NCI-H1694 treated with DMSO at 0.1 percent for 48 hours (cell line): ENCODE results near the gene TPCN1.

ENCODE experiments used
- DNase-seq: peaks from one replicate; lab custom pipeline; 2025; lab: John Stamatoyannopoulos, UW

TPCN1 gene

DNA sequence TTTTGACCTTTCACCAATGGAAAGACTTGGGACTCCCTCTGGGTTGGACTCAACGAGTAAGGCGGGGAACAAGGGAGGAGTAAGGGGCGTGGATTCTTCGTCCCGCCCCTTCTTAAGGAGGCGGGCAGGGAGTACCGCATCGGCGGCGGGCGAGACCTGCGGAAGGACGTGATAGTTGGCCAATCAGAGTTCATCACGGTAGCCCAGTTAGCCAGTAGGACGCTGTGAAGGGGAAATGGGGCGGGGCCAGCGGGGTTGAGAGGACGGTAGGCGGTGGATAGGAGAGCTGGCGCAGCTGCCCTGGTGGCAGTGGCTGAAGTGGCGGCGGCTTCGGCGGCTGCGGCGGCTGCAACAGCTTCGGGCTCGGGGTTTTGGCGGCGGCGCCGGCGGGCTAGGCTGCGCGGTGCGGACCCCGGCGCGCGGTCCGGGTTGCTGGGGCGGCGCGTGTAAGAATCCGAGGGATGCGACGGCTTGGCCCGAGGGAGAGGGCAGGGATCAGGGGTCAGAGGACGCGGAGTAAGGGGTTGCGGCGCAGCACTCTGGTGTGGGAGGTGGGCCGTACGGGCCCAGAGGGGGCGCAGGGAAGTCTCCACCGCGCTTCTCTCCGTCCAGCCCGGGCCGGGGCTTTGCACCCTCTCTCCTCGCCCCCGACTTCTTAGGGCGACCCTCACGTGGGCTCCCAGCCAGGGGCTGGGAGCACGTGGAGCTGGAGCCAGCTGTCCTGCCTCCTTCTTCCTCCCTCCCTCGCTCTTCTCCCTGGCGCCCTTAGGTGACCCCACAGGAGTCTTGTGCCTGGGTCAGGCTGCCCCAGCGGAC lies at the start of gene TPCN1:
Gene TPCN1, plus strand, starts transcription at position 284 of the 816 bp plus-strand sequence. CDS start 5,389 bp downstream, outside the sequence.
- DNase-seq: peak; percentile 98

DNA sequence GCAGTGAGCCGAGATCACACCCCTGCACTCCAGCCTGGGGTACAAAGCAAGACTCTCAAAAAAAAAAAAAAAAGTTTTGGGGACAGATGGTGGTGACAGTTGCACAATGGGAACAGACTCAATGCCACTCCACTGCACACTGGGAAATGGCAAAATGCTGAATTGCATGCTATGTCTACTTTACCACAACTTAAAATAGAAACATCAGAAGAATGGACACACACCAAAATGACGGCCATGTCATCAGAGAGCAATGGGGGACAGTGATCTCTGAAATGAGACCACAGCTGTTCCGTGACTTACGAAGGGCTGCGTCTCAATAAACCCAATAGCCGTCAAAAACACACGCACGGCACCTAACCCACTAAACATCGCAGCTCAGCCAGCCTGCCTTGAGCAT lies 49.7 kb upstream of the TPCN1 start:
- DNase-seq: no peak

DNA sequence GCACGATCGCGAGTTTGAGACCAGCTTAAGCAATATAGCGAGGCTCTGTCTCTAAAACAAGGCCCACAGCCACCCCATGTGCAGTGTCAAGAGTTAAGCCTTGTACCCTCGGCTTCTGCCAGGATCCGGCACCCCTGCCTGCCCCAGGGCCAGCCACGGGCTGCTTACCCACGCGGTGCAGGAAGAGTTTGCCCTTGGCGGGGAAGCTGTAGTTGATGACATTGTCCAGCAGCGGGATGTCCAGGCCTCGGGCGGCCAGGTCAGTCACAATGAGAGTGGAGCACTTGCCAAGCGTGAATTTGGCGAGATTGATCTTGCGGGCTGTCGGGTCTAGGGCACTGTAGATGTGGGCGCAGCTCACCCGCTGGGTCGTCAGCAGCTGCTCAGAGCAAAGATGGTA lies 49.1 kb upstream of the TPCN1 start:
- DNase-seq: no peak

DNA sequence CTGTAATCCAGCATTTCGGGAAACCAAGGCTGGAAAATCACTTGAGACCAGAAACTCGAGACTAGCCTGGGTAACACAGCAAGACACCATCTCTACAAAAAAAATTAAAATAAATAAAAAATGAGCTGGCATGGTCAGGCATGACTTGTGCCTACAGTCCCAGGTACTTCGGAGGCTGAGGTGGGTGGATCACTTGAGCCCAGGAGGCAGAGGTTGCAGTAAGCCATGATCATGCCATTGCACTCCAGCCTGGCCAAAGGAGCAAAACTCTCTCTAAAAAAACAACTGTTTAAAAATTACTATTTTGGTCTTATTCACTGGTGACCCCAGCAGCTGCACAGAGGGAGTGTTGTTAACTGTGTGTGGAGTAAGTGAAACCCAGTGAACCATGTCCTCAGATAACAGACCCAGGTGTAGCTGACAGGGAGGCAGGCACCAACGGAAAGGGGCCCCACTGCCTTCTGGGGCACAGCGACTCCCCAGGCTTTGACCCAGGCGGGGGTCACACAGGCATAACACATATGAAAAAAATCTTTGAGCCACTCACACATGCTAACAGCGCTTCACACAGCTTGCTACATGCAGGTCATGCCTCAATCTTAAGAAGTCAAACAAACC lies 48.1 kb upstream of the TPCN1 start:
- DNase-seq: no peak

DNA sequence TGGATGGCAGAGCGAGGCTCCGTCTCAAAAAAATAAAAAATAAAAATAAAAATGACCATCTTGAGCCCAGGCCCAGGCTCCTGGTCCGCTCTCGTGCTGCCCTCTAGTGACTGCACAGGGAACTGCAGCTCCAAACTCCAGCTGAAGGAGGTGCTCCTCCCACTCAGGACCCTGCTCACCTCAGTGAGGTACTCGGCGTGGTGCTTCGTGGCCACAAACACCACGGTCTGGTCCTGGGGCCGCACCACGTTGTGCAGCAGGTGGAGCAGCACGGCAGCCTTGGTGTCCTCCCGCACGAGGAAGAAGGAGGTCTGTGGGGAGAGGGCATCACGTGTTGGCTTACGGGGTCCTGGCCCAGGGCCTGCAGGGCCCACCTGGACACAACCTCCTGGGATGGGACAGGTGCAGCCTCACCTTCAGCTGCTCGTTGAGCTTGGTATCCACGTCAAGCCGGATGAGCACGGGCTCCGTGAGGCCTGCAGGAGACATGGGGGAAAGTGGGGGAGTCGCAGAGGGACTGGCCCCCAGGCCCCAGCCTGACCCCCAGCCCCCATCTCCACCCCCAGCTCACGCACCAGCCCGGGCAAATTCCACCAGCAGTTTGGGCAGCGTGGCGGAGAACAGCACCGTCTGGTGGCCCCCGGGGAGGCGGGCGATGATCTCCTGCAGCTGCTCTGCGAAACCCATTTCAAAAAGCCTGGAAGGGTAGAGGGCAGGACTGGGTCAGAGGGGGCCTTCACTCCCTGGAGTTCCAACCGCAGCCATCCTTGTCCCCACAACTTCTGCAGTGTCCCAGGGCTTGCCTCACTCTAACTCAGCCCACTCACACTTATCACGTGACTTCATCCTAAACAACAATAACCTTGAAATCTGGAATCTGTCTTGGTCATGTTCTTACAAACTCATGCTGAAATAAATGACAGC lies 46.5 kb upstream of the TPCN1 start:
- no peak for DNase-seq

DNA sequence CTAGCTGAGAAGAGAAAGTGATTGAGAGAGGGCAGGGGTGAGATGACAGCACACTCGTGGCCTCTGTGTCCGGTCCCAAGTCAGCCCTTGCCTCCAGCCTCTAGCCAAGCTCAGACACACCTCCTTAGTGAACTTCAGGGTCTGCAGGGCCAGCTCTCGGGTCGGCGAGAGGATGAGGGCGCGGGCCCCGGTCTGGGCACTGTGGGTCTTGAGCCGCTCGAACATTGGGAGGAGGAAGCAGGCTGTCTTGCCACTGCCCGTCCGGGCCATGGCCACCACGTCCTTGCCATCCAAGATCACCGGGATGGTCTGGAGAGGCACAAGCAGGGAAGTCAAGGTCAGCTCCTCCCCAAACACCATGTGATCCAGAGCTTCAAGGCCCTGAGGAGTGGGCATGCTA lies 42.2 kb upstream of the TPCN1 start:
- DNase-seq: no peak

DNA sequence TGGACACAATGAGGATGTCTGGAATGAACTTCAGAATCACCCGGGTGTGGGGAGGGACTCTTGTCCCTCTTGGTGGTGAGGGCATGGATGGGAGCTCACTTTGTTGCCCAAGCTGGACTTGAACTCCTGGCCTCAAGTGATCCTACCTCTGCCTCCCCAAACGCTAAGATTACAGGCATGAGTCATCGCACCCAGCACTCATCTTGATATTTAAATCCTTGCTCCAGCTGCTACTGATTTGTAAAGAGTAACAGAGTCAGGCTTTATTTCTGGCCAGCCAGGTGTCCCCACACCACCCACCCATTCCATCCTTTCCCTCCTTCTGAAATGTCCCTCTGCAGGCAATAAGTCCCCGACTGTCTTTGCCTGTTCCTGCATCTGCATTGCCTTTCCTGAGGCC lies 40.9 kb upstream of the TPCN1 start:
- no peak for DNase-seq

DNA sequence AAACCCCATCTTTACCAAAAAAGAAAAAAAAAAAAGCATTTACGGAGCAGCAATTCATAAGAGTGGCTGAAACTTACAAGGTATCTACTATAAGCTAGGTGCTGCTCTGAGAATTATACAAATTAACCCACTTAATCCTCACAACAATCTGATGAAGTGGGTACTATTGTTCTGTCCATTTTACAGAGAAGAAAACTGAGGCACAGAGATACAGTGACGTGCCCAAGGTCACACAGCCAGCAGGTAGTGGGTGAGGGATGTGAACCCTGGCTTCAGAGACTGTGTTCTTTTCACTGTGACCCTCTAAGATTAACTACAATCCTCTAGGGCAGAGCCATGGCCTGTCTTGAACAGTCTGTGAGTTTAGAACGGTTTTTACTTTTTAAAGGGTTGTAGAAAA lies 39.3 kb upstream of the TPCN1 start:
- DNase-seq: no peak

DNA sequence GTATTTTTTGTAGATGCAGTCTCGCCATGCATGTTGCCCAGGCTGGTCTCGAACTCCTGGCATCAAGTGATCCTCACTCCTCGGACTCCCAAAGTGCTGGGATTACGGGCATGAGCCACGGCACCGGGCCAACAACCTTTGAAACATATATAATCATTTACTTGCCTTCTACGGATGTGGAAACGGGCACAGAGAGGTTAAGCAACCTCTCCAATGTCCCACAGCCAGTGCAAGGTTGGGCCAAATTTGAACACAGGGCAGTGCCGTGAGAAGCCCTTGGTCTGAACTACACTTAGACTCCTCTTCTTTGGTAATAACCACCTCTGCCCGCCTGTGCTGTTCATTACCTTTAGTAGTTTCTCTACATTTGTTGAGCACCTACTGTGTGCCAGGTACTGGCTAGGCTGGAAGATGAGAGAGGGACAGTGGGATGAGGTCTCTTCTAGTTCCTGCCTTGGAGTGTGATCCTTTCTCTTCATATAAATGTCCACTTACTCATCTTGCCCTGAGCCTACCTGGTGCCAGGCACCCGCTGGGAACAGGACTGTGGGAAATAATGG lies 38.2 kb upstream of the TPCN1 start:
- no peak for DNase-seq

DNA sequence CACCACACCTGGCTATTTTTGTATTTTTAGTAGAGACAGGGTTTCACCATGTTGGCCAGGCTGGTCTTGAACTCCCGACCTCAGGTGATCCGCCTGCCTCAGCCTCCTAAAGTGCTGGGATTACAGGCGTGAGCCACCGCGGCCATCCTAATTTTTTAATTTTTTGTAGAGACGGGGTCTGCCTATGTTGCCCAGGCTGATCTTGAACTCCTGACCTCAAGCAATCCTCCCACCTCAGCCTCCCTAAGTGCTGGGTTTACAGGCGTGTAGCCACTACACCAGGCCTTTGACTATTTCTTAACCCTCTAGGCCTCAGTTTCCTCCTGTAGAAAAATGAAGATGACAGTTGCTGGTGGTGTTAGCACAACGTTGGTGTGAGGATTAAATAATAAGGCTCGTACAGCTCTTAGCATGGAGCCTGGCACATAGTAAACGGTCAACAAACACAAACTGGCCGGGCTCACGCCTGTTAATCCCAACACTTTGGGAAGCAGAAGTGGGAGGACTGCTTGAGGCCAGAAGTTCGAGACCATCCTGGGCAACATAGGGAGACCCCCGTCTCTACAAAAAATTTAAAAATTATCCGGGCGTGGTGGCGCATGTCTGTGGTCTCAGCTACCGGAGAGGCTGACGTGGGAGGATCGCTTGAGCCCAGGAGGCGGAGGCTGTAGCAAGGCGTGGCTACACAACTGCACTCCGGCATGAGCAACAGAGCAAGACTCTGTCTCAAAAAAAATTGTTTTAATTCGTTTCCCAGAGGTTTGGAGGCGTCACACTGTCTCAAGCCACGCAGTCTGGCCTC lies 37.0 kb upstream of the TPCN1 start:
- DNase-seq: no peak

DNA sequence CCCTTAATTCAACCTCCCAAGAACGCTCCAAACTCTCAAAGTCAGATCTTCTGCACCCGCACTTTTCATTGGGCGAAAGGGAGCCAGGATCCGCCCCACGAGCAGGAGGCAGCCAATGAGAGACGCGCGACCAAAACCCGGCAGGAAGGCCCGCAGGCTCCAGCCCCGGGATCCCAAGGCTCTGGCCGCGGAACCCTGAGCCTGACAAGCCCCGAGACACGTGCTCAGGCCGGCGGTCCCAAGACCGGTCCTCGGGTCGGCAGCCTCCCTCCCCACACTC lies 36.4 kb upstream of the TPCN1 start:
- peak; percentile 53 for DNase-seq

DNA sequence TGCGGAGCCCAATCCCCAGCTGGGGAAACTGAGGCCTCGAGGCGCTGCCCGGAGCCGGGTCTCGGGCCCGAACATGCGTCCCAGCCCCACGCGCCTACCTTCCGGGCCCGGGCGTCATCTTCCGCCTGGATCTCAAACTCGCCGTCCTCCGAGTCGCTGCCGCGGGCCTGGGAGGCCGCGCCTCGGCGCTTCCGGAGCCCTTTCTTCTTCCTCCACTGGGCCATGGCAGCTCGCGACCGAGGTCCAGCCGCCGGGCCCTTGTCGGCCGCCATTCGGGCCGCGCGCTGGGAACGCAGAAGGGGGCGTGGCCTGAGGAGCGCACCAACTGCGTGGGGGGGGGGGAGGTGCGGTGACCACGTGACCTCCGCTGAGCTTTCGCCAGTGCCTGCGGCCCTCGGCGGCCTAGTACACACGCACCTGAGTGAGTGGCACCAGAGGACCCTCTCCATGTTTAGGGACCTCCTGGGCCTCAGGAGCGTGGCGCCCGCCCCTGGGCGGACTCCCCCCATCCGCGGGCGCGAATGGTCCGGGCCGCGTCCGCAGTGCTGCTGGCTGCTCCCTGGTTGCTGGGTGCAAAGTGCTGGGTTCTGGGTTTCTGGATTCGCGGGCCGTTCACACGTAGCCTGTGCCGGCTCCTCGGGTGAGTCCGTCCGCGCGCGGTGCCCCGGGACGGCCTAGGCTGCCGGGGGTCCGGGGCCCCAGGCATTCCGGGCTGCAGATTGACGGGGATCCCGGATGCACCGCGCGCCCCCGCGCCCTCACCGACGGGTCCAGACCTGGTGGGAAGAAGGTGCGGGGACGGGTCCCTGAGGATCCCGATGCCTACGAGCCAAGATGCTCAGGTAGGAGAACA lies 35.9 kb upstream of the TPCN1 start, which contains the start of the genes DDX54 and RITA1:
Gene DDX54, minus strand, starts transcription at position 299 of the 853 bp plus-strand sequence. Its CDS starts 27 bp downstream, at position 272.
Gene RITA1, plus strand, starts transcription at position 542 of the 853 bp plus-strand sequence. CDS start 1,026 bp downstream, outside the sequence.
- peak; percentile 21 for DNase-seq

DNA sequence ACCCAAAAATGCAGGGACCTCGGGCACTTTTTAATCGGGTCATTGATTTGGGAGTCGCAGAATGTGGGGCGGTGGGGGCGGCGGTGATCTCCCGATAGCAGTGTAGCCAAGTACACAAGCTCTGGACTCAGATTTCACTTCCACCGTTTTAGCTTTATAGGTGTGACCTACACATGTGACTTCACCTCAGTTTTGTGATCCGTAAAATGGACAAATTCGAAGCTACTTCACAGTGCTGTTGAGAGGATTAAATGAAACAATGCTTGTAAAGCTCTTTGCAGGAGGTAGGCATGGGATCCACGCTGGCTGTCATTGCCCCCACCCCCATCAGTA lies 35.3 kb upstream of the TPCN1 start:
- DNase-seq: no peak

DNA sequence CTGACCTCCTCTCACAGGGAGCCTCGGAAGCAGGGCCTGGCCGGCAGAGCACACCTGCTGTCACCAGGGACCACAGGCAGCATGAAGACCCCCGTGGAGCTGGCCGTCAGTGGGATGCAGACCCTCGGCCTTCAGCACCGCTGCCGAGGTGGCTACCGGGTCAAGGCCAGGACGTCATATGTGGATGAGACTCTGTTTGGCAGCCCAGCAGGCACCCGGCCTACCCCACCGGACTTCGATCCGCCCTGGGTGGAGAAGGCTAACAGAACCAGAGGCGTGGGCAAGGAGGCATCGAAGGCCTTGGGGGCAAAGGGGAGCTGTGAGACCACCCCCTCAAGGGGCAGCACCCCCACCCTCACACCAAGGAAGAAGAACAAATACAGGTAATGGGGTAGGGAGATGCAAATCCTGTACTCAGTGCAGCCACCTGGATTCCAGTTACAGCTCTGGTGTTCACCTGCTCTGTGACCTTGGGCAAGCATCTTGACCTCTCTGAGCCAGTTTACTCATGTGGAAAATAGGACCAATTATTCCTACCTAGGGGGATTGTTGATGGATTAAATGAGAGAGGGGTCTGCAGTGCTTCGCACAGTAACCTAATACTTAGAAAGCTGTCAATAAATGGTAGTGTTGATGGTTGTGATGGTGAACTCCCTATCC lies 34.5 kb upstream of the TPCN1 start:
- DNase-seq: no peak

DNA sequence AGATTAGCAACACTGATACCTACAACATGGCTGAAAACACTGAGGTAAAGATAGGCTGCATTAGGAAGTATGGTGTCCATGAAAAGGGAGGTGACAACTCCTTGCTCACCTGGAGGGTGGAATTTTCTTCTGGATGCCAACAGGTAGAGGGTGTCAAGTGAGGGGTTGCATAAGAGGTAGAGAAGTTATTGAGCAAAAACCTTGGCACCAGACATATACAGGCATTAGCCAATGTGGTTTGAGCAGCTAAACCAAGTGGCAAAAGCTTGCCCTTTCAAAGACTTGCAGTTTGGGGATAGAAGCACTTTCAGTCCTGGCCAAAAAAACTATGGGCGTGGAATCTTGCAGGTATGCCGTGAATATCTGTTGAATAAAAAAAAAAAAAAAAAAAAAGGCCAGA lies 31.9 kb upstream of the TPCN1 start:
- DNase-seq: no peak

DNA sequence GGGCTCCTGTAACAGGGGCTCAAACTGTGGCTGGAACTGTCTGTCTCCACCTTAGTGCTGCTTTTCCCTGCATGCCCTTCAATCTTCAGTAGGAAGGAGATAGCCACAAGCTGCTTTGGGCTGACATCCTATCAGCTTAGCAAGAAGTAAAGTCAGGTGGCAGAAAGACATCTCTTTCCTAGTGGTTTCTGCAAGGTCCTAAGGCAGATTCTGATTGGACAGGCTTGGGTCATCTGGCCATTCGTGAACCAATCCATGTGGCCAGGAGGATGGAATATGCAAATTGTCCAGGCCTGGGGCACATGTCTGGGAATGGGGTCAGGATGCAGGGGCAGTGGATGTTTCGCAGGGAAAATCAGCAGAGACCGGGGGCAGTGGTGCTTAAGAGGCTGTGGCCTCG lies 30.5 kb upstream of the TPCN1 start:
- DNase-seq: no peak

DNA sequence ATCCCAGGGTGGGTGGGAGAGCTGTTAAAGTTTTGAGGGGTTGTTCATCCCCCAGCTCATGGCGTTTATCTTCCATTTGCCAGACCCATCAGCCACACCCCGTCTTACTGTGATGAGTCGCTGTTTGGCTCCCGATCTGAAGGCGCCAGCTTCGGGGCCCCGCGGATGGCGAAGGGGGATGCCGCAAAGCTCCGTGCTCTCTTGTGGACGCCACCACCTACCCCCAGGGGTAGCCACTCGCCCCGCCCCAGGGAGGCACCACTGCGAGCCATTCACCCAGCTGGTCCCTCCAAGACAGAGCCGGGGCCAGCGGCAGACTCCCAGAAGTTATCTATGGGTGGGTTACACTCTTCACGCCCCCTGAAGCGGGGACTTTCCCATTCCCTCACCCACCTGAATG lies 30.0 kb upstream of the TPCN1 start:
- no peak for DNase-seq

DNA sequence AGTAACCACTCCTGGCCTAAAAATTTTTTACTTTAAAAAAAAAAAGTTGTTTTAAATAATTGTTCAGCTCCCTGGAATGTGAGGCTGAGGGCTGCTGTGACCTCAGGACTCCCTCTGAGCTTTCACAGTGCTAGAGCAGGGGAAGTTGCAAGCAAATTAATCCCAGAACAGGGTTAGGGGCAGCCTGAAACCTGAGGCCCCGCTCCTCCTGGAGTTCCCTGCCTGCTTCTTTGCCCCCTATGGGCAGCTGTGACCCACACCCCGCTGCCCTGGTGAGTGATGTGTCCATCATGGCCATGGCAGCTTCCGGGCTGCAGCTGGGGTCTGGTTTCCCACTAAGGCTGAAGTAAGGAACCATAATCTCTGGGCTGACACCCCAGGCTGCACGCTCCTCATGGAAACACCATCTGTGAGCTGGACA lies 26.3 kb upstream of the TPCN1 start:
- no peak for DNase-seq

DNA sequence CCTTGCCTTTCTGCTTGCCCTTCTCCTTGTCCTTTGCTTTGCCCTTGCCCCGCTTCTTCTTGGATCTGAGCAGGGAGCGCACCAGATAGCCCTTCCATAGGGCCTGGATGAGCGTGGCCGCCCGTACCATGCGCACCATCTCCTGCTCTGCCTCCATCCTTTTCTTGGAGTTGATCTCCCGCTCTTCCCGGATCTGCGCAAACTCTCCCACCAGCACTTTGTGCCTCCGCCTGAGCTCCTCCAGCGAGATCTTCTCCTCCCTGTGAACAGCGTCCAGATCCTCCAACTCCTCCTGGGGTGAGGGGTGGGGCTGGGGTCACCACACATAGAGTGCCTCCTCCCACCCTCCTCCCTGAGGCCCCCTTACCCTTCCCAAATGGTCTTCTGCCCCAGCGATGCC lies 25.7 kb upstream of the TPCN1 start:
- DNase-seq: no peak

DNA sequence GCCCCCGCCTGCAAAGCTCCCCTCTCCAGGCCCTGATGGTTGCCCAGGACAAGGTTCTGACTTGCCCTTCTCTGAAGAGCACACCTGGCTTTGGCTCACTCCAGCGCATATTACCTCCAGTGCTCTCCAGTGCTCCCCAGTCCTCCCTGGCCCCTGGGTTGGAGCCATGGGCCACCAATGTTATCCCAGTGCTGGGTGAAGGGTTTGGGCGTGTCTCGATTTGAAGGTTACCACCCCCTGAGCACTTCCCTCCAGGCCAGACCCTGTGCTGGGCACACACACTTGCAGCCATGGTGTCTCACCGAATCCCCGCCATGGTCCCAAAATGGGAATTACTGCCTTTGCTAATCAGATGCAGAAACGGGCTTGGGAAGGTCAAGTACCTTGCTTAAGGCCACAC lies 24.7 kb upstream of the TPCN1 start:
- no peak for DNase-seq
